Measurements from ENCODE around the gene ARID3A. TPM values are rescaled to one million over a fixed set of nuclear protein-coding genes. Genes with fewer than 3 reads are reported as not detected.

The ARID3A gene
- total and polyA plus RNA-seq, 2 of the 13 experiments (the other 11 are each of a cell fraction or from before 2014, with no cell fraction given): 71.3 to 77.9 TPM

DNA sequence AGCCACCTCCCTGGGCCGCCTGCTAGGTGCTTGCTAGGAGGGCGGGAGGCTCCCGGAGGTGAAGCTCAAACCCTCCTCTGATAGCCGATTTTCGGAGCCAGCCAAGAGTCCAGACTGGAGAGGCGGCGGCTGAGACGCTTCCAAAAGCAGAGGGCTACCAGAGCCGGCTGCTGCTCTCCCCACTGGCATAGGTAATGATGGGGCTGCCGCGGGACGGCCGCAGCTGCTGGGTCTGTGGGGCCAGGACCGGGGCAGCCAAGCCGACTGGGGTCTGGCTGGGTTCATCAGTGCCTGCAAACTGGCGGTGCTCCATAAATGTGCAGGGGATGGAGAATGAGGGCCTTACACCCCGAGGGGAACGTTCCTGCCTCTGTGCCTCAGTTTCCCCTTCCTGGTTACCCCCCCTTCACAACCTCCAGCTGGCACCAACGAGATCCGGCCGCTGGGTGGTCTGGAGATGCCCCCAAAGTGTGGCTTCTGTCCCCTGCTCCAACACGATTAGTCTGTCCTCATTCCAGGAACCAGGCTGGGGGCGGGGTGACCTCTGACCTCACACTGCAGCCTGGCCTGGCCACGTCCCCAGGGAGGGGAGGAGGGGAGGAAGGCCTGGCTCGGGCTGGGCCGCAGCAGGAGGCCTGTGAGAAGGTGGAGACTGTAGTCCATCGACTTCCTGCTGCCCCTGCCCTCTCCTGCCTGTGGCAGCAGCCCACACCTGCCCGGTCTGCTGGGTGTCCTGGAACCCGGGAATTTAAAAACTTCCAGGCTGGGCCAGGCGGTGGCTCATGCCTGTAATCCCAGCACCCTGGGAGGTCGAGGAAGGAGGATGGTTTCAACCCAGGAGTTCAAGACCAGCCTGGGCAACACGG, 54.5 kb downstream of the ARID3A start (continued):
- TF ChIP-seq ZNF614 (CRISPR knock-in tag; IDR thresholded peaks at IDR 0.05; ENCODE audit: borderline replicate concordance): peak; percentile 74; the same call in 1 of the 2 replicates
- TF ChIP-seq NCOA2 (CRISPR knock-in tag; IDR thresholded peaks at IDR 0.05): peak; percentile 69
- TF ChIP-seq, protein P1, sequence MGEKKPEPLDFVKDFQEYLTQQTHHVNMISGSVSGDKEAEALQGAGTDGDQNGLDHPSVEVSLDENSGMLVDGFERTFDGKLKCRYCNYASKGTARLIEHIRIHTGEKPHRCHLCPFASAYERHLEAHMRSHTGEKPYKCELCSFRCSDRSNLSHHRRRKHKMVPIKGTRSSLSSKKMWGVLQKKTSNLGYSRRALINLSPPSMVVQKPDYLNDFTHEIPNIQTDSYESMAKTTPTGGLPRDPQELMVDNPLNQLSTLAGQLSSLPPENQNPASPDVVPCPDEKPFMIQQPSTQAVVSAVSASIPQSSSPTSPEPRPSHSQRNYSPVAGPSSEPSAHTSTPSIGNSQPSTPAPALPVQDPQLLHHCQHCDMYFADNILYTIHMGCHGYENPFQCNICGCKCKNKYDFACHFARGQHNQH (CRISPR knock-in tag; IDR thresholded peaks at IDR 0.05): peak; percentile 76
- TF ChIP-seq, protein P2, sequence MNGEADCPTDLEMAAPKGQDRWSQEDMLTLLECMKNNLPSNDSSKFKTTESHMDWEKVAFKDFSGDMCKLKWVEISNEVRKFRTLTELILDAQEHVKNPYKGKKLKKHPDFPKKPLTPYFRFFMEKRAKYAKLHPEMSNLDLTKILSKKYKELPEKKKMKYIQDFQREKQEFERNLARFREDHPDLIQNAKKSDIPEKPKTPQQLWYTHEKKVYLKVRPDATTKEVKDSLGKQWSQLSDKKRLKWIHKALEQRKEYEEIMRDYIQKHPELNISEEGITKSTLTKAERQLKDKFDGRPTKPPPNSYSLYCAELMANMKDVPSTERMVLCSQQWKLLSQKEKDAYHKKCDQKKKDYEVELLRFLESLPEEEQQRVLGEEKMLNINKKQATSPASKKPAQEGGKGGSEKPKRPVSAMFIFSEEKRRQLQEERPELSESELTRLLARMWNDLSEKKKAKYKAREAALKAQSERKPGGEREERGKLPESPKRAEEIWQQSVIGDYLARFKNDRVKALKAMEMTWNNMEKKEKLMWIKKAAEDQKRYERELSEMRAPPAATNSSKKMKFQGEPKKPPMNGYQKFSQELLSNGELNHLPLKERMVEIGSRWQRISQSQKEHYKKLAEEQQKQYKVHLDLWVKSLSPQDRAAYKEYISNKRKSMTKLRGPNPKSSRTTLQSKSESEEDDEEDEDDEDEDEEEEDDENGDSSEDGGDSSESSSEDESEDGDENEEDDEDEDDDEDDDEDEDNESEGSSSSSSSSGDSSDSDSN (CRISPR knock-in tag; IDR thresholded peaks at IDR 0.05): peak; percentile 89
- no peak for TF ChIP-seq ZKSCAN1 (IDR thresholded peaks at IDR 0.05; ENCODE audit: low read length)
- peak; percentile 70 for TF ChIP-seq AGO1 (IDR thresholded peaks at IDR 0.05; ENCODE audit: low read depth, low read length, poor library complexity, severe bottlenecking)
- TF ChIP-seq ZNF746 (CRISPR knock-in tag; IDR thresholded peaks at IDR 0.05): peak; percentile 76
- TF ChIP-seq KLF16 (CRISPR knock-in tag; IDR thresholded peaks at IDR 0.05): peak in 1 of 2 experiments; percentile 86; a peak in 2 of 4 replicates
- peak; percentile 93 for TF ChIP-seq BCL6 (CRISPR knock-in tag; IDR thresholded peaks at IDR 0.05)
- no peak for TF ChIP-seq ZNF230 (CRISPR knock-in tag; IDR thresholded peaks at IDR 0.05)
- TF ChIP-seq, protein P3, sequence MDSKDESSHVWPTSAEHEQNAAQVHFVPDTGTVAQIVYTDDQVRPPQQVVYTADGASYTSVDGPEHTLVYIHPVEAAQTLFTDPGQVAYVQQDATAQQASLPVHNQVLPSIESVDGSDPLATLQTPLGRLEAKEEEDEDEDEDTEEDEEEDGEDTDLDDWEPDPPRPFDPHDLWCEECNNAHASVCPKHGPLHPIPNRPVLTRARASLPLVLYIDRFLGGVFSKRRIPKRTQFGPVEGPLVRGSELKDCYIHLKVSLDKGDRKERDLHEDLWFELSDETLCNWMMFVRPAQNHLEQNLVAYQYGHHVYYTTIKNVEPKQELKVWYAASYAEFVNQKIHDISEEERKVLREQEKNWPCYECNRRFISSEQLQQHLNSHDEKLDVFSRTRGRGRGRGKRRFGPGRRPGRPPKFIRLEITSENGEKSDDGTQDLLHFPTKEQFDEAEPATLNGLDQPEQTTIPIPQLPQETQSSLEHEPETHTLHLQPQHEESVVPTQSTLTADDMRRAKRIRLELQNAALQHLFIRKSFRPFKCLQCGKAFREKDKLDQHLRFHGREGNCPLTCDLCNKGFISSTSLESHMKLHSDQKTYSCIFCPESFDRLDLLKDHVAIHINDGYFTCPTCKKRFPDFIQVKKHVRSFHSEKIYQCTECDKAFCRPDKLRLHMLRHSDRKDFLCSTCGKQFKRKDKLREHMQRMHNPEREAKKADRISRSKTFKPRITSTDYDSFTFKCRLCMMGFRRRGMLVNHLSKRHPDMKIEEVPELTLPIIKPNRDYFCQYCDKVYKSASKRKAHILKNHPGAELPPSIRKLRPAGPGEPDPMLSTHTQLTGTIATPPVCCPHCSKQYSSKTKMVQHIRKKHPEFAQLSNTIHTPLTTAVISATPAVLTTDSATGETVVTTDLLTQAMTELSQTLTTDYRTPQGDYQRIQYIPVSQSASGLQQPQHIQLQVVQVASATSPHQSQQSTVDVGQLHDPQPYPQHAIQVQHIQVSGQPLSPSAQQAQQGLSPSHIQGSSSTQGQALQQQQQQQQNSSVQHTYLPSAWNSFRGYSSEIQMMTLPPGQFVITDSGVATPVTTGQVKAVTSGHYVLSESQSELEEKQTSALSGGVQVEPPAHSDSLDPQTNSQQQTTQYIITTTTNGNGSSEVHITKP (CRISPR knock-in tag; IDR thresholded peaks at IDR 0.05; ENCODE audit: low read depth): peak; percentile 88
- TF ChIP-seq, protein P4, sequence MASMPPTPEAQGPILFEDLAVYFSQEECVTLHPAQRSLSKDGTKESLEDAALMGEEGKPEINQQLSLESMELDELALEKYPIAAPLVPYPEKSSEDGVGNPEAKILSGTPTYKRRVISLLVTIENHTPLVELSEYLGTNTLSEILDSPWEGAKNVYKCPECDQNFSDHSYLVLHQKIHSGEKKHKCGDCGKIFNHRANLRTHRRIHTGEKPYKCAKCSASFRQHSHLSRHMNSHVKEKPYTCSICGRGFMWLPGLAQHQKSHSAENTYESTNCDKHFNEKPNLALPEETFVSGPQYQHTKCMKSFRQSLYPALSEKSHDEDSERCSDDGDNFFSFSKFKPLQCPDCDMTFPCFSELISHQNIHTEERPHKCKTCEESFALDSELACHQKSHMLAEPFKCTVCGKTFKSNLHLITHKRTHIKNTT (CRISPR knock-in tag; IDR thresholded peaks at IDR 0.05): no peak
- TF ChIP-seq ELF1 (CRISPR knock-in tag; IDR thresholded peaks at IDR 0.05): peak; percentile 70
- TF ChIP-seq, protein P5, sequence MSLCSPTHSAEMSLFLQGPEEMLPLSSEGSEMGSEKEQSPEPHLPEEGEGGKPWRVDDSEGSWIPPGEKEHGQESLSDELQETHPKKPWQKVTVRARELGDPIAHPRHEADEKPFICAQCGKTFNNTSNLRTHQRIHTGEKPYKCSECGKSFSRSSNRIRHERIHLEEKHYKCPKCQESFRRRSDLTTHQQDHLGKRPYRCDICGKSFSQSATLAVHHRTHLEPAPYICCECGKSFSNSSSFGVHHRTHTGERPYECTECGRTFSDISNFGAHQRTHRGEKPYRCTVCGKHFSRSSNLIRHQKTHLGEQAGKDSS (CRISPR knock-in tag; IDR thresholded peaks at IDR 0.05; ENCODE audit: borderline replicate concordance, low read depth): peak; percentile 68; the same call in 1 of the 2 replicates
- no peak; the same call in 1 of the 2 replicates for TF ChIP-seq MEIS1 (CRISPR knock-in tag; IDR thresholded peaks at IDR 0.05; ENCODE audit: borderline replicate concordance)
- TF ChIP-seq ZNF20 (CRISPR knock-in tag; IDR thresholded peaks at IDR 0.05): no peak
- TF ChIP-seq, protein P6, sequence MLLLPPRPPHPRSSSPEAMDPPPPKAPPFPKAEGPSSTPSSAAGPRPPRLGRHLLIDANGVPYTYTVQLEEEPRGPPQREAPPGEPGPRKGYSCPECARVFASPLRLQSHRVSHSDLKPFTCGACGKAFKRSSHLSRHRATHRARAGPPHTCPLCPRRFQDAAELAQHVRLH (CRISPR knock-in tag; IDR thresholded peaks at IDR 0.05; ENCODE audit: borderline replicate concordance, low read depth): peak; percentile 87; the same call in 1 of the 2 replicates

All from HepG2 (cell line).